HG02852 (cell line): ENCODE results near the gene TMEM97.

Experiments
- ATAC-seq: cut with Tn5 transposase; IDR thresholded peaks from one replicate; pipeline ENCODE4 v1.9.1; 2021; ENCODE audit warnings: mild to moderate bottlenecking, moderate library complexity; ENCODE audit not compliant: unreplicated experiment

Gene TMEM97

DNA sequence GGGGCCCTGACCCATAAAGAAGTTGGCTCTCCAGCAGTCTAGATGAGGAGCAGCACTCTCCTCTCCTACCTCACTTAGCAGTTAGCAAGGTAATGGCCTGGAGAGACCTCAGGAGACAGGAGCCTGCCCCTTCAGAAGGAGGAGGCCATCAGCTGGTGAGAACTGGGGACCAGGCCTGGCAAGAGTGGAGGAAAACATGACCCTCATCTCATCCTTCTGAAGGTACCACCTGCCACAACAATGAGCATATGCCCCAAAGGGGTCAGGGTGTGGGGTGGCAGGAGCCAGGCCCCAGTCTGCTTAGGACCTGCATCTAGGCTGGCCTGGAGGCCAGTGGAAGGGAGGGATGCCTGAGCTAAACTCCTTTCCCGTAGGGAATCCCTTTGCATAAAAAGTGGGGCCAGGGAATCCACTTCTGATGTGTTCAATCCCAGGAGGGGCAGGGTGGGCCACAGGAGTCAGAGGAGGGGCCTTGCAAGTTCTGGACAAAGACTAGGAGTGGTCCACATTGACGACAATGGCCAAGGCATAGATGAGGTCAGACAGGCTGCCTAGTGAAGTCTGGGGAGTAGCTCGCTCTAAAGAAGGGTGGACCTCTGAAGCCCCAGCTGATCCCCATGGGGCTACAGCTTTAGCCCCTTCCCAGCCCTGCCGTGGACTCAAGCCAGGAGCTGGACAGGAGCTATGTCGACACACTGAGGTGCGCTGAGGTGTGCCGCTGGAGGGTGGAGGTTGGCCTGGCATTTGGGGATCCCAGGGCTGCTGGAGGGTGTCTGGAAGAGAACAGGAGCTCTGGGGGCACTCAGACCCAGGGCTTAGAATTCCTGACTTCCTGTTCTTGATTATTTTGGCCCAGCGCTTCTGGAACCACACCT, 45.0 kb downstream of the TMEM97 start:
- ATAC-seq: no peak

DNA sequence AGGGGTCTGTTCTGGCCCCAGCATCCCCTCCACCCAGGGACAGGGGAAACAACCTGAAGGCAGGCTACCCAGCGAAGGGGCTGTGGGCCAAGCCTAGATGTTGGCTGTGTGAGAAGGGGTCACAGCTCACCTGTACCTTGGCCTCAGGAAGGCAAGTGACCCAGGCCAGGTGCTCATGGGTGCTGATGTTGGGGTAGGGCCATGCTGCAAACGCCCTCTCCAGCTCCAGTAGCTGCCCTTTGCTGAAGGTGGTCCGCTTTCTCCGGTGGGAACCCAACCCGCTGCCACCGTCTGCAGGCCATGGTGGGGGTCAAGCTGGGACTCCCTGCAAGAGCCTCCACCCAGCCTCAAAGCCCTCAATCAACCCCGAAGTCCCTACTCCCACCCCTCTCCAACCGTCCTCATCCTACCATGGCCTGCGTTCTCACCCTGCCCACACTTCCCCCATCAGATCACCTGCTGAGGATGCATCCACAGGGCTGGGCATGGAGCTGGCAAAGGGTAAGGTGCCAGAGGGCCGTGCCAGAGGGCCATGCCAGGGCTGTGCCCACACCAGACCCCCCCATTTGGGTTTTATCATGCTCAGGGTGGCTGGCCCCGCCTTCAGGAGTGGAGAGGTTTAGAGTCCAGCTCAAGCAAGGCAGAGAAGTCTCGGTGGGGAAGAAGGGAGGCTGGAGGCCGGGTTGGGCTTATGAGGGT, 45.8 kb downstream of the TMEM97 start, which contains the start of gene SEBOX:
Gene SEBOX (minus strand): TSS at position 535 of the 699 bp plus-strand sequence. CDS start 48 bp downstream, at position 487.
- ATAC-seq: no peak

DNA sequence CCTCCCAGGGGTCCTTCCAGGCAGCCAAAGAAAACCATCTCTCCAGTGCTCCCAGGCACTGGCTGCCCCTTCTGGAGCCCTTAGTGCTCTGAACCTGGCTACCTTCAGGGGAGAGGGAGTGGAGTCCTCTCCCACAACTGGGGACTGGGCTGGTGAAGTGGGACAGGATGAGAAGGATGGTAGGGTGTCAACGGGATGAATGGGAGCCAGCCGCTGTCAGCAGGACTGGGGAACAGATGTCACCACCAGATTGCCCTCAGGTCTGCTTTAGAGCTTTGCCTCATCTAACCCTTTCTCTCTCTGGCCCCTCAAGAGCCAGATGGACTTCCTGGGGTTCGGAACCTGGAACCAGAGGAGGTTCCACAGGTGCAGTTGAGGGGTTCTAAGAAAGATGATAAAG, 46.5 kb downstream of the TMEM97 start:
- ATAC-seq: no peak

DNA sequence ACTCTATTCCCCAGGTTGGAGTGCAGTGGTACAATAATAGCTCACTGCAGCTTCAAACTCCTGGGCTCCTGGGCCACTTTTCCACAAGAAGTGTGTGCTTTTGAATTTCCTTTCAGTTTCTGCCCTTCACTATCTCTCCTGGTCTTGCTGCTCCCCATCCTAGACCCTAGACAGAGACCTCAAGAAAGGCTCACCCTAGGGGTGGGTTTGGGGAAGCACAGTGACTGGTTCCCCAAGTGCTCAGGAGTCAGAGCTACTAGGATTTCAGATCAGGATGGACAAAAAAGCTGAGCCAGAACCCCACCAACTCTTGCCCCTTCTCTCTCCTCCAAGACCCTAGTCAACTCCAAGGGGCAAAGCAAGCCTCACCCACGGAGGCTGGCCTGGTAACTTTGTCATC, 47.6 kb downstream of the TMEM97 start:
- no peak for ATAC-seq

DNA sequence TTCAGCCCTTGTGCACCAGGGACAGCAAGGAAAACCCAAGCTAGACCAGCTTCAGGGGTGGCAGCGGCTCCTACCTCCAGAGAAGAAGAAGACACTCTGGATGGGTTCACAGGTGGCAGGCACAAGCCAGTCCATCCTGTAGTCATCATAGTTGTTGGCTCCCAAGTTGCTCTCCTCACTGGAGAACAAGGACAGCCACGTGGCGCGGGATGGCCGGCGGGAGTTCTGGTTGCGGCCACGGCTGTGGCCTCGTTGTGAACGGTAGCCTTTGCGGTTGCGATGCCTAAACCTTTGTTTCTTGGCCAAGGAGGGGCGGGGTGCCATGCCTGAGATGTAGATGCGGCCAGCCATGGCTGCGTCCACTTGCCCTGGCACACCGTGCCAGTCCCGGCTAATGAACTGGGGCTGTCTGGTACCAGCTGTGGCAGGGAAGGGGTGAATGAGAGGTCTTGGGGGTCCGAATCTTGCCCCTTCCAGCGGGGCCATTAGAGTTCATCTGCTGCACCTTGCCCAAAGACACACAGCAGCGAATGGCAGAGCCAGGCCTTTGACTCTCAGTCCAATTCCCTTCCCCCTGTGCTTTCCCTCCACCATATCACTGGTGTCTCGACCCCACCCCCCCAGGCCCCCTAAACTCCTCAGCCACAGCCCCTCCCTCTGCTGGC, 48.8 kb downstream of the TMEM97 start:
- ATAC-seq: no peak

DNA sequence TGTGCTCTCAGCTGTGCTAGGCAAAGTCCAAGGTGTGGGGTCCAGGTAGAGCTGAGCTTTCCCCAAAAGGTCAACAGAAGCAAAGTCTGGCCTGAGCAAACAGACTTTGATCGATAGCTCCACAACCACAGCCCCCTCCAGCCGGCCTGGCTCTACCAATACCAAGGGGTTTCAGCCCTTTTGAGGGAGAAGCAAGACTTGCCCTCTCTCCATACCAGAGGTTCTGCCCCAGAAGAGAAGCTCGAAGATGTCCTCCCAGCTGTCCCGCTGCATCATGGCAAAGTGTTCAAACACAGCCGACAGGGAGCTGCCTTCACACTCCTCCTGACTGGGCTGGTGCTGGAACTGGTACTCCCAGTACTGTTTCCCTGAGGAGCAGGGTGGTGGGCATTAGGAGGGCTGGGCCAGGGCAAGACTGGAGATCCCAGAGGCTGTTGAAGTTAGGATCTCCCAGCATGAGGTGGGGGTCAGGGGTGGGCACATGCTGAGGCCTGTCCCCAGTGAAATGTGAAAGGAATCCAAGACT, 49.4 kb downstream of the TMEM97 start:
- no peak for ATAC-seq

DNA sequence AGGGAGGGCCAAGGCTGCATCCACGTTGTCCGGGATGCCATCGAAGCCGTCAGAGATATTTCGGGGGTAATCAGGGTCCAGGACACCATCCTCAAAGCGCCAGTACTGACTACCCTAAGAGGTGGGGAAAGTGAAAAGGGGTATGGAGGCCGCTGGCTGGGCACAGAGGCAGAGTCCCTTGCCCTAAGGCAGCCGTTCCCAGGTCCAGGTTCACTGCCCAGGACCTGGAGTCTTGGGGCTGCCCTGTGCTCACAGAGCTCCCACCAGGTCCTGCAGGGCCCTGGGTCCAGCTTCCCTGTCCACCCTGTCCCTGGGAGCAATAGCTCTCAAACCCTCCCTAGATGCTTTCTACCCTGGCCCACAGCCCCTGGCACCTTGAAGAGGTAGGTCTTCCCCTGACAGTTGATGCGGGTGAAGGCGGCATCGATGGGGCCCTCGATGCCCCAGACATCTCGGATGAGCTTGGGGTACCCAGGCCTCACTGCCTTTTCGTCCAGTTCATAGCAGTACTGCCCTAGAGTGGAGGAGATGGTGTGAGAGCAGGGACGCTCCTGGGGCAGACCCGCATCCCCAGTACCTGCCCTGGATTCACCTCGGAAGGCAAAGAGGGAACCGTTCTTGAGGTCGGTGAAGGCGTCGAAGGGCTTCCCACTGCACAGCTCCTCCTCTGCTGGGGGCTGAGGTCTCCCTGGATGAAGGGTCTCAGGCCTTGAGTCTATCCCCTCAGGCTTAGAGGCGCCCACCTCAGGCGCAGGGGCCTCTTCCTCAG, 50.1 kb downstream of the TMEM97 start:
- ATAC-seq: no peak

DNA sequence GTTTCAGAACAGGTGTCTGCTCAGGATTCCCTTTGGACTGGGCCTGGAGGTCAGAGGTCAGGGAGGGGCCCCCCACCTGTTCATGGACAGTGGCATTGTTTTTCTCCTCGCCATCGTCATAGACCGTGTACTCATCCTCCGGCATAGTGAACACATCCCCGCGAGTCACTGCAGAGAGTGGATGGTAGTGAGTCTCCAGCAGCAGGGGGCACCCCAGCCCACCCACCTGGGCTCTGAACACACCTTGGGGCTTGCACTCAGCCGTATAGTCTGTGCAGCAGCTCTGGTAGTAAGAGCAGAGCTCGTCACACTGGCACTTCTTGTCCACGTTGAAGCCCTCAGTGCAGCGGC, 50.7 kb downstream of the TMEM97 start:
- no peak for ATAC-seq

DNA sequence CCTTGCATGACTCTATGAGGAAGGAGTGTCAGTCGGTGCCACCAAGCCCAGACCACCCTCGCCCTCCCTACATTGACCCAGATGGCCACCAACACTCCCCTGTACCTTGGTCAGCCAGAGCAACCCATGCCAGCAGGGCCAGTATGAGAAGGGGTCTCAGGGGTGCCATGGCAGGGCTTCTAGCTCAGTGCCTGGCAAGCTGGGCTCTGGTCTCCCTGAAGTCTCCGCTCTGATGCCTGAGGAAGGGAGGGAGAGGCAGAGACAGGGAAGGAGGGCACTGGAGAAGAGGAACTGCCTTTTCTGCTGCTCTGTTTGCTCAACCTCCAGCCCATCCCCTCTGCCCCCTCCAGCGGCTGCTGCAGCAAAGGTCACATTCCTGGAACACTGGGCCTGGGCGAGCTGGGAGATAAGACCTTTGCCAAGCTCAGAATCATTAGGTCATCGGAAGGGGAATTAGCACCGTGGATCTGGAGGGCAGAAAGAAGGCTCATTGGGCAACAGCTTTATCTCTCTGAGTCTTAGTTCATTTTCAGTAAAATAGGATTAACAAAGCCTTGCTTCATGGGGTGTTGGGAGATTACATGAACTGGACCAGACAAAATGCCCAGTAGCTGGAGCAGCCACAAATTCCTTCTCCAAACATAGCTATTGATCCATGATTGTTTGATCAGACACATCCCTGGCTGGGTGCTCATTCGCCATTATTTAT, 51.2 kb downstream of the TMEM97 start, which contains the start of gene VTN:
Gene VTN (minus strand): TSS at position 273 of the 709 bp plus-strand sequence. CDS start 104 bp downstream, at position 169.
- ATAC-seq: no peak

DNA sequence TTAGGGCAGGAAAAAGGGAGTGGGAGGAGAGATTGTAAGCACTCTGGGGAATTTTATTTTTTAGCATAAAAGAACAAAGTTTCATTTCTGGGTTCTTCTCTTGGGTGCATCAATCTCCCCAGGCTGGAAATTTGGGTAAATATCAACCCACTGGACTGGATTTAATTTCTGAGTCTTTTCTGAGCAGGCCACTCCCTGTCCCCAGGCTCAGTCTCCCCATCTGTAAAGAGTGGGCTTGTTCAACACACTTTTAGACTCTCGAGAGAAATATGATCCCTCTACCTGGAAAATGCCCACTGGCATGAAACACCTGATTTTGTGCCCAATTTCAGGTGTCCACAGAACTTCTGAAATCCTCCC, 51.7 kb downstream of the TMEM97 start:
- ATAC-seq: no peak

DNA sequence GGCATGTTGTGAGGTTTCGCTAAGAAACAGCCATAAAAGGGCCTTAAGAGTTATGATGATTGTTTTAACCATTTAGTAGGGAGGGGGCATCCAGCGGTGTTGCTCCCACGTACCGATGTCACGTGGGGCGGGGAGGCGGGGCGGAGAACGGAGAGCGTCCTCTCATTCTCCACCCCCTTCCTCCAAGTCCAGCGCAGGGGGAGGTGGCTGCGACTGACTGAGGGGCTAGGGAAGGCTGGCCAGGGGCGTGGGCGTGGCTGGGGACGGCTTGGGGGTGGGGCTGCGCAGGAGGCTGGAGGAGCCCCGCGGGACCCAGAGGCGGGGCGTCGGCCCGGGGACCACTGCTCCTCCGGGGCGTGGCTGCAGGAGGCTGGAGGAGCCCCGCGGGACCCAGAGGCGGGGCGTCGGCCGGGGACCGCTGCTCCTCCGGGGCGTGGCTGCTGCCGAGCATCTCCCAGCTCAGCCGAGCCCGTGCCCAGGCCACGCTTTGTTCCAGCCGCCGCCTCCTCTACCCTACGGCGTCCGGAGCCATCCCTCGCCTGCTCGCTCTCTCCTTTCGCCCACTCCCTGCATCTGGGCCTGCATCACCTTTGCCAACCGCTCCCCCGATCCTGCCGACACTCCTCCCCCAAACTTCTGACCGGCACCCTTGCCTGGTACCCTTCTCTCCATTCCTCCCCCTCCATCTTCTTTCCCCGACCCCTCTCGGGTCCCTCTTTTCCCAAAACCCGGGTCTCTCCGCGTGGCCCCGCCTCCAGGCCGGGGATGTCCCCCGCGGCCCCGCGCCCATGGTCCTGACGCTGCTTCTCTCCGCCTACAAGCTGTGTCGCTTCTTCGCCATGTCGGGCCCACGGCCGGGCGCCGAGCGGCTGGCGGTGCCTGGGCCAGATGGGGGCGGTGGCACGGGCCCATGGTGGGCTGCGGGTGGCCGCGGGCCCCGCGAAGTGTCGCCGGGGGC, 52.5 kb downstream of the TMEM97 start, which contains the start of gene SARM1:
Gene SARM1 (plus strand): TSS at position 450 of the 958 bp plus-strand sequence. CDS start 339 bp downstream, at position 789.
- peak; percentile 81 for ATAC-seq

DNA sequence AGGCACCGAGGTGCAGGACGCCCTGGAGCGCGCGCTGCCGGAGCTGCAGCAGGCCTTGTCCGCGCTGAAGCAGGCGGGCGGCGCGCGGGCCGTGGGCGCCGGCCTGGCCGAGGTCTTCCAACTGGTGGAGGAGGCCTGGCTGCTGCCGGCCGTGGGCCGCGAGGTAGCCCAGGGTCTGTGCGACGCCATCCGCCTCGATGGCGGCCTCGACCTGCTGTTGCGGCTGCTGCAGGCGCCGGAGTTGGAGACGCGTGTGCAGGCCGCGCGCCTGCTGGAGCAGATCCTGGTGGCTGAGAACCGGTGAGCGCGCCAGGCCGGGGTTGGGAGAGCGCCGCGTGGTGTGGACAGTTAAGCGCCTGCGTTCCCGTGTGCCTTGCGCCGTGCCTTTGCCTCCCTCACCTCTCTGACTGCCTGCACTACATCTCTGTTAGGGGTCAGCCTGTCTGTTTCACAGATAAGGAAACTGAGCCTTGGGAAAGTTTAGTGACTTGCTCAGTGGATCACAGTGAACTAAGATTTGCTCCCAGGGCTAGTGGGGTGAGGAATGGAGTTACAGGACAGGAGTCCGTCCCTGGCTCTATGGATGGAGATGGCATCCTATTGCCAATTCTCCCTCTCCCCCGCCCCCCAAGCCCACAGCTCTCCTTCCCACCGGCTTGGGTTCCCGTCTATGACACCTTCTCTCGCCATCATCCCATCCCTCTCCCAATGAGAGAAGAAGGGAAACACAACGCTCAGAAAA, 53.4 kb downstream of the TMEM97 start:
- ATAC-seq: peak; percentile 18

DNA sequence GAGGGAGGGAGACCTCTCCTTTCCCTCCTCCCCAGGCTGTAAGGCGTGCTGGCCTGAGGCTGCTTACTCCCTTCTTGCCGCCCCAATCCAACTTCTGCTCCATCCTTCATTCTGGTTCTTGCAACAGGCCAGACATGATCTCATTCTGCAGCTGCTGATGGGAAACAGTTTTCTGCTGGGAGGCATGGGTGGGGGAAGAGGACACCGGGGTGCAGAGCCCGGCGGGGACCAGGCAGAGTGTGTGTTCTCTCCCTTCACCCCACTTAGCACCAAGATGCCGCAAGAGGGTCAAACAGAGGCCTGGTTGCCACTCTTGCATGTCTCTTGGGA, 53.9 kb downstream of the TMEM97 start:
- no peak for ATAC-seq
